Activated naive CD4-positive, alpha-beta T cell treated with Interleukin-2 at 50 U/mL for 16 hours (primary cell): Measurements from ENCODE around the gene PUS1.

ENCODE experiments used
- DNase-seq: peaks from one replicate; pipeline ENCODE4 v3.0.0-alpha.2; 2020

The PUS1 gene

GRCh38 chr12:131917139-131917710 is 11.9 kb upstream of the PUS1 start:
- no peak for DNase-seq

DNA sequence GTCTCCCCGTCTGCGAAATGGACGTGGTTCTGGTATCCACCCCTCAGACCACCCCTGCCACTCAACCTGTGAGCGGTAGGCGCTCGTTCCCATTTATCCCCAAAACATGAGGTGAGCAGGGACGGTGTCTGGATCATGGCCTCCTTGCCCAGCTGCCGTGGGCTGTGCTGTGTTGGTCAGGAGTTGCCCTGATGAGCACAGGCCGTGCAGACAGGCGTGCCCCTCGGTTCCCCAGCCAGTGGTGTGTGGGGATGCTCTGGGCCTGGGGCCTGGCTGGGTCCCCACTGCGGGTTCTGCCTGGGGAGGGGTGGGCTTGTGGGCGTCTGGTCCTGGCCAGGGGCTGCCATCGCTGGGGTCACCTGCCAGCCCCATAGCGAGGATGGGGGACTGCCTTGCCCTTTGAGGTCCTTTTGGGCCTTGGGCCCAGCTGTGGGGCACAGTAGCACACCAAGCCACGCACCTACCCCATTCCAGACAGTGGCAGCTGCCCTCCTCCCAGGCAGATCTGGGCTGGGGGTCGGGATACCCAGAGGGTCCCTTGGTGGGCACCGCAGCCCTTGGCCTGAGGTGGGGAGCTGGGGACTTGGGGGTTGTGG is 11.3 kb upstream of the PUS1 start:
- DNase-seq: no peak

DNA sequence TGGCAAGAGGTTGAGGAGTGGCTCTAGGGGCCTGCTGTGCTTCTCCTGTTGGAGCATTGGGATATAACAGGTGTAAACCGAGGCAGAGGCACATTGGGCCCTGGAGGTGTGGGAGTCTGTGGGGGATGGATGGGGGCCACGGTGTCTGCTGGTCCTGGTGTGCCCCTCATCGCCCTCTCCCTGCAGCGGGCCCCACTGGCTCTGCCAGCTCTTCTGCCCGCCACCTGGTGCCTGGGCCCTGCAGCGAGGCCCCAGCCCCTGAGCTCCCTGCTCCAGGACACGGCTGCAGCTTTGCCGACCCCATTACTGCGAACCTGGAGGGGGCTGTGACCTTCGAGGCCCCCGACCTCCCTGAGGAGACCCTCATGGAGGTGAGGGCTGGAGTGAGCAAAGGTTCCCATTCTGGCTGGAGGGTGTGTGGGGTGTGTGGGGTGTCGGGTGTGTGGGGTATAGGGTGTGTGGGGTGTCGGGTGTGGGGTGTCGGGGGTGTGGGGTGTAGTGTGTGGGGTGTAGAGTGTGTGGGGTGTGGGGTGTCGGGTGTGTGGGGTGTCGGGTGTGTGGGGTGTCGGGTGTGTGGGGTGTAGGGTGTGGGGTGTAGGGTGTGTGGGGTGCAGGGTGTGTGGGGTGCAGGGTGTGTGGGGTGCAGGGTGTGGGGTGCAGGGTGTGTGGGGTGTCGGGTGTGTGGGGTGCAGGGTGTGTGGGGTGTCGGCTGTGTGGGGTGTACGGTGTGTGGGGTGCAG is 10.6 kb upstream of the PUS1 start:
- no peak for DNase-seq

GRCh38 chr12:131919051-131919347 is 10.1 kb upstream of the PUS1 start:
- DNase-seq: no peak

- no peak for DNase-seq
Measured at GRCh38 chr12:131919366-131920156, 9.5 kb upstream of the PUS1 start.

- DNase-seq: no peak
Measured at GRCh38 chr12:131920157-131920508, 8.9 kb upstream of the PUS1 start.

DNA sequence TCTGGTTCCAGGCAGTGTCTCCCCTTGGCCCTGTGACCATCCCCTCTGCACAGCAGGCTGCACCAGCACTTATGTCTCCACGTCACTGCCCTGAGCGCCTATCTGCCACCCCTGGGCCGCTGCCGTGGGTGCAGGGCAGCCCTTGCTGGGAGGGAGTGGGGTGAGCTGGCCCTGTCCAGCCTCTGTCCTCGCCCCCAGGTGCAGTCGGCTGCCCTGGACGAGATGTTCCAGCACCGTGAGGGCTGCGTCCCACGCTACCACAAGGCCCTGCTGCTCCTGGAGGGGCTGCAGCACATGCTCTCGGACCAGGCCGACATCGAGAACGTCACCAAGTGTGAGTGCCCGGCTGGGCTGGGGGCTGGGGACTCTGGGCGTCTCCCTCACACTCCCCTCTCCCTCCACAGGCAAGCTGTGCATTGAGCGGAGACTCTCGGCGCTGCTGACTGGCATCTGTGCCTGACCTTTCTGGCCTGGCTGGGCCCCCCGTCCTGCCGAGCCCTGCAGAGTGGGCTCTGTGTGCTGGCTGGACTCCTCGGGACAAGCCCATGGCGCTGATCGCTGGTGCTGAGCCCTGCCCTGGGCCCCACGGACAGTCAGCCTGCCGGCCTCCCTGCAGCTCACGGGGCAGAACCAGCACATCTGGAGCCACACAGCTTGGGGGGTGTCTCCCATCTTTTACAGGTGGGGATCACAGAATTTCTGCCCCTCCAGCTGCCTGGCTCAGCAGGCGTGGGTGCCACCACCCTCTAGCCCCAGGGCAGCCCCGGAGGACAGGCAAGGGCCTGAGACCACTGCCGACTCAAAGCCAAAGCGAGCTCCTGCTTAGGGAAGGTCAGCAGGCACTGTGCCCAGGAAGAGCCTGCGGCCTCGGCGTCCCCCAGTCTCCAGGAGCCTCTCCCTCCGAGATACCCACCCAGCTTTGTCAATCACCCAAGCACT is 7.9 kb upstream of the PUS1 start:
- no peak for DNase-seq

- no peak for DNase-seq
Measured at GRCh38 chr12:131921866-131922769, 7.0 kb upstream of the PUS1 start.

DNA sequence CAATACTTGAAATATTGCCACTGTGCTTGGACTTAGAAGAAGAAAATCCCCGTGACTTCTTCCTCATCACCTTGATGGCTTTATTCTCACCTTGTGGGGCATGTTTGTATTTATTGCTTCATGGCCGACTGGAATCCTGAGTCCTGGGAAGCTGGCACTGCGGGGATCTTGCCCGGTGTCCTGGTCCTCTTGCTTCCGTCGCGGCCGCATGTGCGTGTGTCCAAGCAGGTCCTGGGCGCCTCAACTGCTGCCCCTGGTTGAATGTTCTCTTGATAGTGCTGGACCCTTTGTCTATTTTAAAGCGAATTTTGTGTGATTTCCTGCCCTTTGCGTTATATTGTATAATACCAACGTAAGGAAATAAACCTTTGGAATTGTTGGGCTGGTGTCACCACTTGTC is 6.3 kb upstream of the PUS1 start:
- DNase-seq: no peak

GRCh38 chr12:131923260-131923659 is 5.8 kb upstream of the PUS1 start:
- no peak for DNase-seq

- no peak for DNase-seq
Measured at GRCh38 chr12:131927110-131928079, 1.7 kb upstream of the PUS1 start.

DNA sequence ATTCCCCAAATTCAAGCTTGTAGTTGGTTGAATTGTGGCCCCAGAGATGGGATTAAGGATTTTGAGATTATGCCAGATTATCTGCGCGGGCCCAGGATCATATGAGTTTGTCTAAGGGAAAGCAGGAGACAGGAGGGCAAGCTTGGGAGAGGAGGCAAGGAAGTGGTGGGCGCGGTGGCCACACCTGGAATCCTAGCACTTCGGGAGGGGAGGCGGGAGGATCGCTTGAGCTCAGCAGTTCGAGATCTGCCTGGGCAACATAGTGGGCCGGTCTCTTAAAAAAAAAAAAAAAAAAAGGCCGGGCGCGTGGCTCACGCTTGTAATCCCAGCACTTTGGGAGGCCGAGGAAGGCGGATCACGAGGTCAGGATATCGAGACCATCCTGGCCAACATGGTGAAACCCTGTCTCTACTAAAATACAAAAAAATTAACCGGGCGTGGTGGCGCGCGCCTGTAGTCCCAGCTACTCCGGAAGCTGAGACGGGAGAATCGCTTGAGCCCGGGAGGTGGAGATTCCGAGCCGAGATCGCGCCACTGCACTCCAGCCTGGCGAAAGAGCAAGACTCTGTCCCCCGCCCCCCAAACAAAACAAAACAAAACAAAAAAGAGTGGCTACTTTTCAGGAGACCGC is 881 bp upstream of the PUS1 start:
- DNase-seq: no peak

DNA sequence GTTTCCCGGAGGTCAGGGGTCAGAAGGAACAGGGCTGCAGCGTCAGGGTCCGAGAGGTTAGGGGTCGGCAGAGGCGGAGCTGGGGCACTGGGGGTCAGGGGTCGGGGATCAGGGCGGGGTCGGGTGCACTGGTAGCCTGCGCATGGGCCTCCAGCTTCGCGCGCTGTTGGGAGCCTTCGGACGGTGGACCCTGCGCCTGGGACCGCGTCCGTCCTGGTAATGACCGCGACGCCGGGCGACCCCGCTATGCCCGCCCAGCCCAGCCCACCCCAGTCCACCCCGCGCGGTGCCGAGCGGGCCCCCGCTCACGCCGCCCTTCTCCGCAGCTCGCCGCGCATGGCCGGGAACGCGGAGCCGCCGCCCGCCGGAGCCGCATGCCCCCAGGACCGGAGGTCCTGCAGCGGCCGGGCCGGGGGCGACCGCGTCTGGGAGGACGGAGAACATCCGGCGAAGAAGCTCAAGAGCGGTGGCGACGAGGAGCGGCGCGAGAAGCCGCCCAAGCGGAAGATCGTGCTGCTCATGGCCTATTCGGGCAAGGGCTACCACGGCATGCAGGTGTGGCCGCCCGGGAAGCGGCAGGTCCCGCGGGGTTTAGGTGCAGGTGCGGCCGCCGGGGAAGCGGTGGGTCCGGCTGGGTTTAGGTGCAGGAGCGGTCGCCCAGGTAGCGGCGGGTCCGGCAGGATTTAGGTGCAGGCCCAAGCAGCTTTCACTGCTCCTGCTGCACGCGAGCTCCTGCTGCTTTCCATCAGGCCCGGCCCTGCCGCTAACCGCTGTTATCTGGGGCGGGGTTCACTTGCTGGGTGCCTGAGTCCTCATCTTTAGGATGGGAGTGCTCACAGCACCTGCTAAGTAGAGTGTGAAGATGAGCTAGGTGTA is 743 bp downstream of the PUS1 start:
- DNase-seq: peak; percentile 46

GRCh38 chr12:131930510-131930909 is 1.4 kb downstream of the PUS1 start:
- DNase-seq: no peak

DNA sequence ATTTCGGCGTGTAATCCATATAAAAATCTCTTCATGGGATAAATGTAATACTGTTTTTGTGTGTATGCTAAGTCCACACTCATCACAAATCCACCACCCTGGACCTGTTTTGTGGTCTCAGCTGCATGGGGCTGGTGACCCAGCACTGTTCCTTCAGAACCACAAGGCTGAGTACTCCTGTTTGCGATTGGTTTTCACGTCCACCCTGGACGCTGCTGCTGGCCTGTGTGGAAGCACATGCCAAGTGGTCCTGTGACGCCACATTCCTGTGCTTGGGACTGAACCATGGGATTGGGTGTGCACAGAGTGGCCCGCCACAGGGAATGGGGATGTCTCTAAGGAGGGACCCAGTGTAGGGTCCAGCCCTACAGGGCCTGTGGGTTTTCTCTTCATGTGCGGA is 4.3 kb downstream of the PUS1 start:
- no peak for DNase-seq

- no peak for DNase-seq
Measured at GRCh38 chr12:131934535-131934934, 5.5 kb downstream of the PUS1 start.

- DNase-seq: no peak
Measured at GRCh38 chr12:131938082-131938481, 9.0 kb downstream of the PUS1 start.

DNA sequence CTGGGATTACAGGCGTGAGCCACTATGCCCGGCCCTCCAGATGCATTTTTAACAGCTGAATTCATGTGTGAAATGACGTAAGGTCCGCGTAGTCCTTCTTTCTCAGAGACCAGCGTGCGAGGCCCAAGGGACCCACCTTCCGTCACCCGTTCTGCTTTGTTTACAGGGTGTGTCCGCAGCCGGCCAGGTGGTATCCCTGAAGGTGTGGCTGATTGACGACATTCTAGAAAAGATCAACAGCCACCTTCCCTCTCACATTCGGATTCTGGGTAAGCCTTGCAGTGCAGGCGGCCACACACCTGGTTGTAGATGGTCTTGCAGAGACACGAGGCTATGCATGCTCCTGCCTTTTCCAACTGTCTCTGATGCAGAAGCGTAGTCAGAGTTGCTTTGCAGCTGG is 9.9 kb downstream of the PUS1 start:
- no peak for DNase-seq

- no peak for DNase-seq
Measured at GRCh38 chr12:131940141-131940547, 11.1 kb downstream of the PUS1 start.
